ENCODE measurements around the gene PLXNB3.
"Not testable (repeated sequence)": the region's sequence is repeated elsewhere in the genome, so short reads cannot be mapped to it uniquely, and the experiment has no call there.

Gene PLXNB3

GRCh38 chrX:153816831-153817690 lies 53.0 kb downstream of the PLXNB3 start:
- no peak for DNase-seq (ENCODE audit: low spot score)

- not testable (repeated sequence) for DNase-seq (ENCODE audit: low spot score)
Observed at GRCh38 chrX:153818064-153818463, 54.0 kb downstream of the PLXNB3 start.

DNA sequence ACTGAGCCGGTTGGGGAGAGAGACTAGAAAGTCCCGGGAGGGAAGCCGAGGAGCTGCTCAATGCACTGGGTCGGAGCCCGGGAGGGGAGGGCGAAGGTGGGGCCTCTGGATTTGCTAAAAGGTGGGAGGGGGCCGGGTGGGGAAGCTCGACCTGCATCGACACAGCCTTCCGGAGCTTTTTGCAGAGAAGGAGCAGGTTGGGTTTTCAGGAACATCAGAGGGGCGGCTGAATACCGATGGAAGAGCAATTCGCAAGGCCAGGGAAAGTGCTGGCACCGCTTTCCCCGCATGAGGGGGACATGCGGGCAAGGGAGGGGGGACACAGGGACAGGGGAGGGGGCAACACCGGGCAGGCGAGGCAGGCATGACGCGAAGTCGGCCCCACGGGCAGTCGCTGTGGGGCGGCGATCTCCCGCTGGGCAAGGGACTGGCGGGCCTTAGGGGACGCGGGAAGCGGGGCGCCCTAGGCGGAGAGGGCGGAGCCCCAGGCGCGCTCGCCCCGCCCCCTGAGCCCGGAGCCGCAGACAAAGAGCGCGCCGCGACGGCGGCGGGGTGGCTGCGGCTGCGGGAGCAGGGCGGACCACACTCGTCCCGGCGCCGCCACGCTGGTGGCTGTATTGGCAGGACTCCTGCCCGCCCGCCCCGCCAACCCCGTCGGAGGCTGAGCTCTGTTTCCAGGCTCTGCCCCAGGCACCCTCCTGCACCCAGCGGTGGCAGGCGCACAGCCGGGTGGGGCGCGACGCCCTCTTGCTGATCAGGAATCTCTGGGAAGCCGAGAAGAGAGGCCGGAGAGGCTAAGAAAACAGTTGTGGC lies 54.7 kb downstream of the PLXNB3 start:
- DNase-seq (ENCODE audit: low spot score) = peak; percentile 69

DNA sequence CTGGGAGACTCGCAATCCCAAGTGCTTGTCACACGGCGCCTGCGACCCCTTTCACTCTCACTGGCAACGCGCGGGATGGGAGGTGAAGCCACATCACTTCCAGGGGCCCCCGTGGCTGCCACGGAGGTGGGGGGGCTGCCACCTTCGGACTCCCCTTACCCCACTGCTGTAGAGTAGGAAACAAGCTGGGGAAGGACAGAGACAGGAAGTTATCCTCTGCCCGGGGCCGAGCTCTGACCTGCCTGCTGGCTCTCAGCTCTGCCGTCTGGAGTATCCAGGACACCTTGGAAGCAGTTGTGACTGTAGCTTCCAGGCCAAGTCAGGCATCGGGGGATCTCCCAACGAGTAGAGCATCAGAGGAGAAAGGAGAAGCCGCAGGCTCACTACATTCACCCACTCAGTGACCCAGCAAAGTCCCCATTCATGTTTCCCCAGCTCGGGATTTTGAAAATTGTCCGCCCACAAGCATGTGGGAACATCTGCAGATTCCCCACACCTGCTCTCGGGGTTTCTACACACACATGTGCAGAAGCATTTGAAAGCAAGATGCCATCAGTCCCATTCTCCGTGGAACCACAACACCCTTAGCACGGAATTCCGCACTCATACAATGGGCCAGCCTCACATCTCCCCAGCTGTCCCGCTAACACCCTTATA lies 55.5 kb downstream of the PLXNB3 start:
- DNase-seq (ENCODE audit: low spot score) = no peak

DNA sequence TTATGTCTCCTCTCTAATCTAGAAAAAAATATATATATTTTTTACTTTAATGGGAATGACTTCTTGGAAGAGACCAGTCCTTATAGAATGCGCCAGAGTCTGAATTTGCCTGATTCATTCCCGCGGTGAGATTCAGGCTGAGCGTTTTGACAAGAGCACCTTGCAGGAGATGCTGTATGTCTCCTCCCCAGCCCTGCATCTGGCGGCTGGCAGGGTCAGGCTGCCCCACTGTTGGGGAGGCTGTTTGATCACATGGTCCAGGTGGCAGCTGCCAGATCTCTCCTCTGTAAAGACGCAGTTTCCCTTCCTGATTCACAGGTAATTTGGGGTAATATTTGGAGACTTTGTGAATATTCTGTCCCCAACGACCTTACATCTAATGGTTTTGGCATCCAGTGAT lies 56.6 kb downstream of the PLXNB3 start:
- no peak for DNase-seq (ENCODE audit: low spot score)

DNA sequence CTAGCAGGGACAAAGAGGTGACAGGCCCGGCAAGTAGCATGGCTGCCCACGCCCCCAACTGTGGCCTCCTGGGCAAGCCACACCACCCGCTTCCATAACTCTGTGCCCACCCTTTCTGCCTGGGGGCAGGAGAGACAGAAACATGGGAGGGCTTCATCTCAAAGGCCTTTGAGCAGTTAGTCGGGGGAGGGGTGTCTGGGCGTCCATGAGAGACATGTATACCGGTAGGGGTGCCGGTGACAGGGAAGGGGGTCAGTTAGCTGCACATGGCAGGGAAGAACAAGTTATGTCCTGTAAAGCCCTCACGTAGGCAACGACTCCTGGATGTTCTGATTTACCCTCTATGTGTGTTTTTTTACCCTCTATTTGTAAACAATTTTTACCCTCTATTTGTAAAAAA lies 57.0 kb downstream of the PLXNB3 start:
- no peak for DNase-seq (ENCODE audit: low spot score)

GRCh38 chrX:153824348-153824747 lies 60.3 kb downstream of the PLXNB3 start:
- DNase-seq (ENCODE audit: low spot score) = peak; percentile 1

- no peak for DNase-seq (ENCODE audit: low spot score)
Observed at GRCh38 chrX:153825042-153825441, 61.0 kb downstream of the PLXNB3 start.
